Smooth muscle cell (in vitro differentiated cells): ENCODE results near the gene DAPK3. TPM values are rescaled to one million over a fixed set of nuclear protein-coding genes. Genes with fewer than 3 reads are reported as not detected.
"Not testable (repeated sequence)": the region's sequence is repeated elsewhere in the genome, so short reads cannot be mapped to it uniquely, and the experiment has no call there.

Source experiments
- DNase-seq: peaks from one replicate; lab custom pipeline; 2025; ENCODE audit not compliant: unreplicated experiment; lab: John Stamatoyannopoulos, UW
- H2AFZ ChIP-seq: fragments of 200-600 bp; sonication (generic); 2 replicates; pipeline ENCODE4 v1.6.0; 2016; ENCODE audit warnings: antibody characterized with exemption, low read depth, mild to moderate bottlenecking
- H3F3A ChIP-seq: fragments of 200-600 bp; sonication (generic); 2 replicates; pipeline ENCODE4 v1.6.0; 2017; ENCODE audit warnings: antibody characterized with exemption, low read depth
- H3K27ac ChIP-seq: fragments of 200-600 bp; sonication (generic); 2 replicates; pipeline ENCODE4 v1.5.1; 2016; ENCODE audit warnings: low read depth, mild to moderate bottlenecking
- H3K27me3 ChIP-seq: fragments of 200-600 bp; sonication (generic); 2 replicates; pipeline ENCODE4 v1.6.1; 2016; ENCODE audit warnings: low read depth, mild to moderate bottlenecking
- H3K36me3 ChIP-seq: fragments of 200-600 bp; sonication (generic); 2 replicates; pipeline ENCODE4 v1.5.1; 2016; ENCODE audit warnings: low read depth
- H3K4me1 ChIP-seq: fragments of 200-600 bp; sonication (generic); 2 replicates; pipeline ENCODE4 v1.5.1; 2016; ENCODE audit warnings: low read depth
- H3K4me2 ChIP-seq: fragments of 200-600 bp; sonication (generic); 2 replicates; pipeline ENCODE4 v1.6.0; 2016; ENCODE audit warnings: mild to moderate bottlenecking
- H3K4me3 ChIP-seq: fragments of 200-600 bp; sonication (generic); 2 replicates; pipeline ENCODE4 v1.5.1; 2016; ENCODE audit warnings: mild to moderate bottlenecking
- H3K79me2 ChIP-seq: fragments of 200-600 bp; sonication (generic); 2 replicates; pipeline ENCODE4 v1.6.0; 2016; ENCODE audit warnings: low read depth, mild to moderate bottlenecking
- H3K9ac ChIP-seq: fragments of 200-600 bp; sonication (generic); 2 replicates; pipeline ENCODE4 v1.6.0; 2016; ENCODE audit warnings: low read depth
- H3K9me3 ChIP-seq: fragments of 200-600 bp; sonication (generic); replicated peaks from 2 replicates; pipeline ENCODE4 v1.5.1; 2016; ENCODE audit warnings: low read depth
- H4K20me1 ChIP-seq: fragments of 200-600 bp; sonication (generic); 2 replicates; pipeline ENCODE4 v1.6.0; 2016; ENCODE audit warnings: low read depth
- CTCF ChIP-seq: fragments of 200-600 bp; sonication (generic); IDR thresholded peaks from 2 replicates; pipeline ENCODE4 v1.5.1; 2017; ENCODE audit warnings: borderline replicate concordance, mild to moderate bottlenecking, antibody characterized with exemption; ENCODE audit not compliant: insufficient read depth, poor library complexity, severe bottlenecking
- WGBS: methylation state at CpG from one replicate; pipeline ENCODE4 v1.1.7; 2016; ENCODE audit warnings: low lambda C conversion rate; 5-methylcytosine and 5-hydroxymethylcytosine counted together
- polyA plus RNA-seq: library from polyadenylated mRNA; unstranded; fragments of >200 nt; fragmentation: Nextera tagmentation; extraction: Ambion mirVana; gene quantifications from 2 replicates; pipeline ENCODE4 v1.2.1, GENCODE V29; 2016
- total RNA-seq: library from RNA; depleted of rRNA; stranded (reverse); fragments of >200 nt; gene quantifications from 2 replicates; pipeline ENCODE4 v1.2.3, GENCODE V29; 2014

The DAPK3 gene
- total and polyA plus RNA-seq, 2 experiments from 2014 or later: 82.9 to 113 TPM

- Histone ChIP-seq H3K79me2 (no peaks in the 10 kb centered on the region), H2AFZ (no peak overlapping the region), H3K4me3 (no peak overlapping the region), H3K4me1 (no peaks in the 10 kb centered on the region), H3K4me2 (no peak overlapping the region), H3K27ac (no peak overlapping the region), H3K36me3 (no peaks in the 10 kb centered on the region), H3K27me3 (no peaks in the 10 kb centered on the region), H3K9ac (no peak overlapping the region), H3K9me3 (no peaks in the 10 kb centered on the region), H3F3A (no peaks in the 10 kb centered on the region), H4K20me1 (no peaks in the 10 kb centered on the region)
- WGBS: 94% methylated on average over 8 of the region's 8 CpGs
- no peak for DNase-seq
- TF ChIP-seq CTCF: no peak
Observed at GRCh38 chr19:3942790-3943409, 28.0 kb downstream of the DAPK3 start.

- not testable (repeated sequence) for H3K4me3 ChIP-seq, H3K4me2 ChIP-seq, H3K79me2 ChIP-seq, H2AFZ ChIP-seq, H4K20me1 ChIP-seq, H3K9ac ChIP-seq, H3K4me1 ChIP-seq, H3F3A ChIP-seq, H3K9me3 ChIP-seq, H3K27ac ChIP-seq, DNase-seq, H3K36me3 ChIP-seq
- 90% methylated on average over 9 of the region's 22 CpGs for WGBS
- peaks cover 24% of the 10 kb centered on the region for H3K27me3 ChIP-seq
Observed at GRCh38 chr19:3938300-3938950, 32.5 kb downstream of the DAPK3 start.

GRCh38 chr19:3936506-3937442, 34.1 kb downstream of the DAPK3 start:
- DNase-seq: no peak
- peaks cover 35% of the 10 kb centered on the region for H3K27me3 ChIP-seq
- no peaks in the 10 kb centered on the region for H3K79me2 ChIP-seq
- no peak overlapping the region for H3K4me2 ChIP-seq
- no peak for TF ChIP-seq CTCF
- H3K4me1 ChIP-seq: peaks cover 7% of the 10 kb centered on the region
- H3K36me3 ChIP-seq: no peaks in the 10 kb centered on the region
- H4K20me1 ChIP-seq: no peaks in the 10 kb centered on the region
- no peak overlapping the region for H2AFZ ChIP-seq
- H3K27ac ChIP-seq: no peak overlapping the region
- H3K4me3 ChIP-seq: no peak overlapping the region
- H3F3A ChIP-seq: no peaks in the 10 kb centered on the region
- no peak overlapping the region for H3K9ac ChIP-seq
- WGBS: 92% methylated on average over 19 of the region's 29 CpGs
- H3K9me3 ChIP-seq: no peaks in the 10 kb centered on the region
